ENCODE data around the gene TSHZ2. TPM values are rescaled to one million over a fixed set of nuclear protein-coding genes. Genes with fewer than 3 reads are reported as not detected.

The TSHZ2 gene
- total RNA-seq, 3 donors from 2014 or later = 31.7 to 106 (median 59.6) TPM

- Histone ChIP-seq H3K27ac (no peak overlapping the region), H3K27me3 (no peaks in the 10 kb centered on the region), H3K4me1 (no peaks in the 10 kb centered on the region), H3K36me3 (no peaks in the 10 kb centered on the region), H3K4me3 (no peak overlapping the region), H3K9me3 (no peaks in the 10 kb centered on the region)
- intact Hi-C loops (cut with DNase I; ENCODE audit: low total_unique reads) = no loop called here
- TF ChIP-seq POLR2AphosphoS5 (IDR thresholded peaks at IDR 0.05) (no peak), POLR2A (IDR thresholded peaks at IDR 0.05) (no peak), CTCF (IDR thresholded peaks at IDR 0.05) (no peak)
- DNase-seq (ENCODE audit: low spot score in 2 of 2) = no peak
Measured at GRCh38 chr20:53181866-53182376, 209.8 kb downstream of the TSHZ2 start.

GRCh38 chr20:53183181-53183580 is 211.0 kb downstream of the TSHZ2 start:
- intact Hi-C loops (cut with DNase I; ENCODE audit: low total_unique reads) = no loop called here
- Histone ChIP-seq H3K9me3 (no peaks in the 10 kb centered on the region), H3K27ac (no peak overlapping the region), H3K27me3 (no peaks in the 10 kb centered on the region), H3K36me3 (no peaks in the 10 kb centered on the region), H3K4me1 (no peaks in the 10 kb centered on the region), H3K4me3 (no peak overlapping the region)
- no peak for TF ChIP-seq POLR2A (IDR thresholded peaks at IDR 0.05)
- TF ChIP-seq POLR2AphosphoS5 (IDR thresholded peaks at IDR 0.05) = no peak
- no peak for TF ChIP-seq CTCF (IDR thresholded peaks at IDR 0.05)
- DNase-seq (ENCODE audit: low spot score in 2 of 2) = no peak

GRCh38 chr20:53186635-53187034 is 214.5 kb downstream of the TSHZ2 start:
- Histone ChIP-seq H3K36me3 (no peaks in the 10 kb centered on the region), H3K27ac (no peak overlapping the region), H3K9me3 (no peaks in the 10 kb centered on the region), H3K4me1 (no peaks in the 10 kb centered on the region), H3K27me3 (no peaks in the 10 kb centered on the region), H3K4me3 (no peak overlapping the region)
- intact Hi-C loops (cut with DNase I; ENCODE audit: low total_unique reads) = no loop called here
- no peak for DNase-seq (ENCODE audit: low spot score in 2 of 2)
- TF ChIP-seq POLR2AphosphoS5 (IDR thresholded peaks at IDR 0.05) (no peak), POLR2A (IDR thresholded peaks at IDR 0.05) (no peak), CTCF (IDR thresholded peaks at IDR 0.05) (no peak)

- Histone ChIP-seq H3K27me3 (no peaks in the 10 kb centered on the region), H3K36me3 (no peaks in the 10 kb centered on the region), H3K4me1 (no peaks in the 10 kb centered on the region), H3K27ac (no peak overlapping the region), H3K4me3 (no peak overlapping the region), H3K9me3 (no peaks in the 10 kb centered on the region)
- TF ChIP-seq CTCF (IDR thresholded peaks at IDR 0.05) (no peak), POLR2A (IDR thresholded peaks at IDR 0.05) (no peak), POLR2AphosphoS5 (IDR thresholded peaks at IDR 0.05) (no peak)
- intact Hi-C loops (cut with DNase I; ENCODE audit: low total_unique reads) = no loop called here
- no peak for DNase-seq (ENCODE audit: low spot score in 2 of 2)
Measured at GRCh38 chr20:53187392-53188068, 215.4 kb downstream of the TSHZ2 start.

GRCh38 chr20:53190225-53190624 is 218.1 kb downstream of the TSHZ2 start:
- H3K4me3 ChIP-seq = no peak overlapping the region
- H3K36me3 ChIP-seq = no peaks in the 10 kb centered on the region
- DNase-seq (ENCODE audit: low spot score in 2 of 2) = no peak
- intact Hi-C loops (cut with DNase I; ENCODE audit: low total_unique reads) = no loop called here
- H3K9me3 ChIP-seq = no peaks in the 10 kb centered on the region
- H3K27ac ChIP-seq = no peak overlapping the region
- H3K27me3 ChIP-seq = no peaks in the 10 kb centered on the region
- TF ChIP-seq POLR2A (IDR thresholded peaks at IDR 0.05) (no peak), CTCF (IDR thresholded peaks at IDR 0.05) (no peak), POLR2AphosphoS5 (IDR thresholded peaks at IDR 0.05) (no peak)
- no peaks in the 10 kb centered on the region for H3K4me1 ChIP-seq

Measured in breast epithelium (tissue), 4 donors.